22Rv1 (cell line): ENCODE measurements around the gene PRPF31.

Experiments
- CTCF ChIP-seq: fragments of 450-650 bp; IDR thresholded peaks from 2 replicates; pipeline ENCODE4 v1.5.1; 2017; ENCODE audit warnings: mild to moderate bottlenecking
- ZFX ChIP-seq: fragments of 450-650 bp; IDR thresholded peaks from 2 replicates; pipeline ENCODE4 v1.6.1; 2017; ENCODE audit warnings: antibody characterized with exemption, borderline replicate concordance

- TF ChIP-seq CTCF, result no peak
- no peak for TF ChIP-seq ZFX
Measured at GRCh38 chr19:54077334-54077733, 38.2 kb upstream of the PRPF31 start.
